ENCODE data around the gene SHANK1. TPM values are rescaled to one million over a fixed set of nuclear protein-coding genes. Genes with fewer than 3 reads are reported as not detected.

The SHANK1 gene
- total RNA-seq, 4 donors from 2014 or later, result 0.10 to 0.45 TPM; not detected in 2

DNA sequence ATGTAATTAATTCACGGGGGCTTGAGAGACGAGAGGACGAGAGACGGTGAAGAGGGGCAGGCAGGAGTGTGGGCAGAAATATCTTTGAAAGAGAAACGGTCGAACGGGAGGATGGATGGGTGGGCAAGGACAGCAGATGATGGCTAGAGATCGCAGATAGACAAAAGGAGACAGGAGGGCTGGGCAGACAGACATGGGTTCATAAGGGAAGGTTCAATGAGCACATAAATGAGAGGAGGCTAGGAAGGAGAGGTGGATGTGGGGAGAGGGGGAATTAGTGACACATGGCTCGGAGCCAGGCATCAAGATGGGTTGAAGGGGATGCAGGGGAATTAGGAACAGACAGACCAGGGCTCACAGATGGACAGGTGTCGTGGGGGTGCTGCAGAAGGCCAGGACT lies 81.0 kb downstream of the SHANK1 start:
- Histone ChIP-seq H3K27me3 (no peaks in the 10 kb centered on the region), H3K4me3 (replicated peaks in 1 of 3) (no peak overlapping the region), H3K36me3 (no peaks in the 10 kb centered on the region), H3K4me1 (peaks cover 0 to 2% of the 10 kb centered on the region in 2 donors), H3K9me3 (no peaks in the 10 kb centered on the region), H3K27ac (no peak overlapping the region)
- intact Hi-C loops (cut with DNase I), result no loop called here
- no peak for TF ChIP-seq POLR2A (IDR thresholded peaks at IDR 0.05)
- TF ChIP-seq, protein P1, sequence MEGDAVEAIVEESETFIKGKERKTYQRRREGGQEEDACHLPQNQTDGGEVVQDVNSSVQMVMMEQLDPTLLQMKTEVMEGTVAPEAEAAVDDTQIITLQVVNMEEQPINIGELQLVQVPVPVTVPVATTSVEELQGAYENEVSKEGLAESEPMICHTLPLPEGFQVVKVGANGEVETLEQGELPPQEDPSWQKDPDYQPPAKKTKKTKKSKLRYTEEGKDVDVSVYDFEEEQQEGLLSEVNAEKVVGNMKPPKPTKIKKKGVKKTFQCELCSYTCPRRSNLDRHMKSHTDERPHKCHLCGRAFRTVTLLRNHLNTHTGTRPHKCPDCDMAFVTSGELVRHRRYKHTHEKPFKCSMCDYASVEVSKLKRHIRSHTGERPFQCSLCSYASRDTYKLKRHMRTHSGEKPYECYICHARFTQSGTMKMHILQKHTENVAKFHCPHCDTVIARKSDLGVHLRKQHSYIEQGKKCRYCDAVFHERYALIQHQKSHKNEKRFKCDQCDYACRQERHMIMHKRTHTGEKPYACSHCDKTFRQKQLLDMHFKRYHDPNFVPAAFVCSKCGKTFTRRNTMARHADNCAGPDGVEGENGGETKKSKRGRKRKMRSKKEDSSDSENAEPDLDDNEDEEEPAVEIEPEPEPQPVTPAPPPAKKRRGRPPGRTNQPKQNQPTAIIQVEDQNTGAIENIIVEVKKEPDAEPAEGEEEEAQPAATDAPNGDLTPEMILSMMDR (IDR thresholded peaks at IDR 0.05), result no peak
- no peak for DNase-seq
- 40 to 43% methylated on average over 10 of the region's 10 CpGs for WGBS, 2 donors

DNA sequence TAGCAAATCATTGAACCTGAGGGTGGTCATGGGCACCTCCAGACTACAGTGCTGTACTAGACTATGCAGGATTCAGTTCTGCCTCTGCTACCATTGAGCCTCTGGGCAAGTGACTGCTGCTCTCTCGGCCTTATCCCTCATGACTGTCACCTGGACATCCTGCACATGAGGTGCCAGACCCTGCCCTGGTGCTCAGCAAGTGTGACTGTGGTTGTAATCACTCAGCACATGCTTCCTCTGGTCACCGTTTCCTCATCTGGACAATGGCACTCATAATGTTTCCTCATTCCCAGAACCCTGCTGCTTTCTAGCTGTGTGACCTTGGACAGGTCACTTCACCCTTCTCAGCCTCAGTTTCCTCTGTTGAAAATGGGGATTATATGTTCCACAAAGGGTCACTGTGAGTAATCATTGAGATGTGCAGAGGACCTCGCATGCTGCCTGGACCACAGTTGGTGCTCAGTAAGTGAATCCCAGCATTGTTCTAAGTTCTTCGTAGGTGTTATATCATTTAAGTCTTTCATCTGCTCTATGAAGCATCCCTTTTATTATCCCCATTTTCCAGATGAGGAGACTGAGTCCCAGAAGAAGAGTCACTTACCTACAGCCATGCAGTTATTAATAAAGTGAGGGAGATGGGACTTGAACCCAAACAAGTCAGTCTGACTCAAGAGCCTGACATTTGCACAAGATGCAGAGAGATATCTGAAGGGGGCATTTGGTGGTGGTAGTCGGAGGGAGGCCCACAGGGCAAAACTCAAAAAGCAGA lies 83.1 kb downstream of the SHANK1 start:
- no peaks in the 10 kb centered on the region for H3K27me3 ChIP-seq
- no peak for DNase-seq
- H3K4me1 ChIP-seq, result peaks cover 0 to 2% of the 10 kb centered on the region in 2 donors
- H3K36me3 ChIP-seq, result no peaks in the 10 kb centered on the region
- intact Hi-C loops (cut with DNase I), result no loop called here
- TF ChIP-seq, protein P1 (IDR thresholded peaks at IDR 0.05), result no peak
- no peak for TF ChIP-seq POLR2A (IDR thresholded peaks at IDR 0.05)
- H3K4me3 ChIP-seq (replicated peaks in 1 of 3), result no peak overlapping the region
- WGBS, 2 donors, result 80 to 91% methylated on average over 4 to 5 of the region's 5 CpGs
- no peak overlapping the region for H3K27ac ChIP-seq
- H3K9me3 ChIP-seq, result no peaks in the 10 kb centered on the region

DNA sequence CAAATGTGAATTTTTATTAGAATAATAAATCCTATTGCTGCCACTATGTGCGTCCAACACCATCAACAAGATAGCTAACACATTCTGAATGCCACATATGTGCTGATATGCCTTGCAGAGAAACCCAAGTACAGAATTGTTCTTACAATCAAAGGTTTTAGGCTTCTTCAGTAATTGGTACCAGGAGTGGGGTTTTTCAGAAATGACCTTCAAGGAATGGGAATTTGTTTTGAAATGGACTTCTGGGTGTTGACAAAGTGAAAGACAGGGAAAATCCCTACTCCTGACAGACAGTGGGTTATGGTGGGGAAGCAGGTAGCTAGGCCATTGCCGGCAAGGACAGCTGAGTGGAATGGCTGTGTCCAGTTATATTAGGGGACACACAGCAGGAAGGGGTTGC lies 85.6 kb downstream of the SHANK1 start:
- H3K27ac ChIP-seq, result no peak overlapping the region
- peaks cover 0 to under 1% of the 10 kb centered on the region in 2 donors for H3K4me1 ChIP-seq
- H3K36me3 ChIP-seq, result no peaks in the 10 kb centered on the region
- 98 to 100% methylated on average over 2 of the region's 2 CpGs for WGBS, 2 donors
- TF ChIP-seq POLR2A (IDR thresholded peaks at IDR 0.05), result no peak
- TF ChIP-seq, protein P1 (IDR thresholded peaks at IDR 0.05), result no peak
- H3K27me3 ChIP-seq, result no peaks in the 10 kb centered on the region
- intact Hi-C loops (cut with DNase I), result no loop called here
- DNase-seq, result no peak
- H3K4me3 ChIP-seq (replicated peaks in 1 of 3), result no peak overlapping the region
- H3K9me3 ChIP-seq, result no peaks in the 10 kb centered on the region

DNA sequence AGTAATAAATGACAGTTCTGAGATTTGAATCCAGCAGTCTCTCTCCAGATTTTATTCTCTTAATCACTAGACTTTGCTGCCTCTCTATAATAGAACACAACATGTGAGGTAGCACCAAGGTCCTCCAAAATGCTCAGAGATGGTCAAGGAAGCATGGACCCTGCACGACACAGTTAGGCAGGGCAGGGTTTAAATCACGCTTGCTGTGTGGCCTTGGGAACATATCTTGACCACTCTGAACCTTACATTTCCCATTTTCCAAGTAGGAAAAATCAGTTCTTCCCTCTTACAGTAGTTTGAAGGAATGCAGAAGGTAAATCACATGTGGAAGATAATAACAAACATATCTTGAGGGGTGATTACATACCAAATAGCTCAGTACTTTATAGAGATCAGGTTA lies 86.2 kb downstream of the SHANK1 start:
- 83 to 90% methylated on average over 2 of the region's 2 CpGs for WGBS, 2 donors
- no peaks in the 10 kb centered on the region for H3K36me3 ChIP-seq
- H3K9me3 ChIP-seq, result no peaks in the 10 kb centered on the region
- no peaks in the 10 kb centered on the region for H3K27me3 ChIP-seq
- TF ChIP-seq, protein P1 (IDR thresholded peaks at IDR 0.05), result no peak
- no peak for TF ChIP-seq POLR2A (IDR thresholded peaks at IDR 0.05)
- no peaks in the 10 kb centered on the region for H3K4me1 ChIP-seq
- H3K4me3 ChIP-seq (replicated peaks in 1 of 3), result no peak overlapping the region
- H3K27ac ChIP-seq, result no peak overlapping the region
- DNase-seq, result no peak
- intact Hi-C loops (cut with DNase I), result no loop called here

DNA sequence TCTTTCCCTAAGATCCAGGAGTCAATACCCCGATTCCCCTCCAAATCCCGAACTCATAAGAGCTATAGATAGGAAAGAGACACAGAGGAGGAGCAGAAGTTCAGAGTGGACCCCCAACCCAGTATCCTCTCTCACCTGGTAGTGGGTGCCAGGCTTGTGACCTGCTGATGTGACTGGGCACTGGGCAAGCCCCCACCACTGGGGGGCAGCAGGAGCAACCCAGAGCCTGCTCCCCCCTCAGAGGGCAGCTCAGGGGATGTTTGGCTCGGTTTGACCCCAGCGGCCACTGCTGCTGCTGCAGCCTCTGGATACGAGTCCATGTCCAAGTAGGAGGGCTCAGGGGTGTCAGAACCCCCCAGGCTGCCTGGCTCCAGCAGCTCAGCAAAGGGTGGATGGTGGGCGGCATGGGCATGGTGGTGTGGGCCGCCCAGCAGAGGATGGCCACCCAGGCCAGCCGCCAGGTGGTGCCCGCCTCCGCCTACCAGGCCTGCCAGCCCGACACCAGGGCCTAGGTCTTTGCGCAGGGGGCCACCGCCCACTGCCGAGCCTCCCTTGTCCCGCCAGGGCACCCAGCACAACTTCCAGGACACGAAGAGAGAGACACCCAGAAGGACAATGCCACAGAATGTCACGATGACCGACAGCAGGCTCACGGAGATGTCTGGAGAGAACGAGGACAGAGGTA lies 87.3 kb downstream of the SHANK1 start:
- Histone ChIP-seq H3K27ac (no peak overlapping the region), H3K27me3 (no peaks in the 10 kb centered on the region), H3K9me3 (no peaks in the 10 kb centered on the region), H3K4me3 (replicated peaks in 1 of 3) (no peak overlapping the region), H3K36me3 (no peaks in the 10 kb centered on the region), H3K4me1 (no peaks in the 10 kb centered on the region)
- no peak for DNase-seq
- no peak for TF ChIP-seq POLR2A (IDR thresholded peaks at IDR 0.05)
- TF ChIP-seq, protein P1 (IDR thresholded peaks at IDR 0.05), result no peak
- 70 to 73% methylated on average over 9 to 15 of the region's 20 CpGs for WGBS, 2 donors
- intact Hi-C loops (cut with DNase I), result no loop called here

All from thyroid gland (tissue), 4 donors.